Neural crest cell (in vitro differentiated cells): ENCODE data around the gene TPD52L1. TPM values are rescaled to one million over a fixed set of nuclear protein-coding genes. Genes with fewer than 3 reads are reported as not detected.

ENCODE experiments used
- DNase-seq: peaks from one replicate; pipeline ENCODE4 v3.0.0; 2021; ENCODE audit warnings: low read depth, mixed read lengths, low spot score
- H3K27ac Mint-ChIP-seq: one replicate; pipeline ENCODE4 v1.8.0; 2021; ENCODE audit warnings: mild to moderate bottlenecking, mixed read lengths; ENCODE audit not compliant: unreplicated experiment
- H3K27me3 Mint-ChIP-seq: 2 replicates; pipeline ENCODE4 v1.8.0; 2021; ENCODE audit warnings: low read depth, mild to moderate bottlenecking, mixed read lengths
- H3K36me3 Mint-ChIP-seq: 2 replicates; pipeline ENCODE4 v1.8.0; 2021; ENCODE audit warnings: low read depth, mild to moderate bottlenecking, mixed read lengths
- H3K4me1 Mint-ChIP-seq: 2 replicates; pipeline ENCODE4 v1.8.0; 2021; ENCODE audit warnings: mixed read lengths
- H3K4me3 Mint-ChIP-seq: one replicate; pipeline ENCODE4 v1.8.0; 2021; ENCODE audit warnings: mild to moderate bottlenecking, mixed read lengths
- H3K9me3 Mint-ChIP-seq: 2 replicates; pipeline ENCODE4 v1.8.0; 2021; ENCODE audit warnings: mixed read lengths
- total RNA-seq: library from RNA; stranded (reverse); gene quantifications from 2 replicates; pipeline ENCODE4 v1.2.1, GENCODE V29; 2021
- TF ChIP-seq, protein P1 (sequence below): fragments of 200-600 bp; sonication (generic); conservative IDR thresholded peaks from 2 replicates; pipeline ENCODE4 v1.5.0; 2021; ENCODE audit warnings: antibody characterized with exemption, mild to moderate bottlenecking

The TPD52L1 gene
- total RNA-seq, 1 donor from 2014 or later, result 2.9 TPM

DNA sequence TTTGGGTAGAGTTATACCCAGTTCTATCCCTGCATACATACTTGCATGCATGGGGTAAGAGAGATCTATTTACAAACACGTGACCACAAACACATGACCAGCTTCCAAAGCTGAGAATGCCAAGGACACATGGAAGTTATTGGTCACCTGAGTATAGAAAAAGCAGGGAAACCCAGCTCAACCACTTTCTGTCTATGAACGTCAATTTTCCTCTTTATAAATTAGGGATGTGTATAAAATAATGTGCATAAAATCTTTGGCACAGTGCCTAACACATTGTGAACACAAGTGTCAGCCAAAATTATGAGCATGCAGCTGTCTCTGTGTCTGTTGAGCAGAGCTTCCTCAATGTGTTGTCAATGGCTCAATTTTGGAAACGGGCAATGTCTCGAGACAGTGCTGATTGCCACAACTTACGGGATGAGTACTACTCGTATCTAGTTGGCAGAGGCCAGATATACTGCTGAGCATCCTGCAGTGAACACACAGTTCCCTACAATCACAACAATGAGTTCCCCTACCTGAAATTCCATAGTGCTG lies 44.9 kb downstream of the TPD52L1 start:
- H3K4me3 Mint-ChIP-seq, result no peak overlapping the region
- TF ChIP-seq, protein P1, sequence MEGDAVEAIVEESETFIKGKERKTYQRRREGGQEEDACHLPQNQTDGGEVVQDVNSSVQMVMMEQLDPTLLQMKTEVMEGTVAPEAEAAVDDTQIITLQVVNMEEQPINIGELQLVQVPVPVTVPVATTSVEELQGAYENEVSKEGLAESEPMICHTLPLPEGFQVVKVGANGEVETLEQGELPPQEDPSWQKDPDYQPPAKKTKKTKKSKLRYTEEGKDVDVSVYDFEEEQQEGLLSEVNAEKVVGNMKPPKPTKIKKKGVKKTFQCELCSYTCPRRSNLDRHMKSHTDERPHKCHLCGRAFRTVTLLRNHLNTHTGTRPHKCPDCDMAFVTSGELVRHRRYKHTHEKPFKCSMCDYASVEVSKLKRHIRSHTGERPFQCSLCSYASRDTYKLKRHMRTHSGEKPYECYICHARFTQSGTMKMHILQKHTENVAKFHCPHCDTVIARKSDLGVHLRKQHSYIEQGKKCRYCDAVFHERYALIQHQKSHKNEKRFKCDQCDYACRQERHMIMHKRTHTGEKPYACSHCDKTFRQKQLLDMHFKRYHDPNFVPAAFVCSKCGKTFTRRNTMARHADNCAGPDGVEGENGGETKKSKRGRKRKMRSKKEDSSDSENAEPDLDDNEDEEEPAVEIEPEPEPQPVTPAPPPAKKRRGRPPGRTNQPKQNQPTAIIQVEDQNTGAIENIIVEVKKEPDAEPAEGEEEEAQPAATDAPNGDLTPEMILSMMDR, result no peak
- H3K27ac Mint-ChIP-seq, result no peak overlapping the region
- peaks cover 16% of the 10 kb centered on the region for H3K4me1 Mint-ChIP-seq
- peaks cover 2% of the 10 kb centered on the region for H3K9me3 Mint-ChIP-seq
- H3K27me3 Mint-ChIP-seq, result no peaks in the 10 kb centered on the region
- no peak for DNase-seq
- no peaks in the 10 kb centered on the region for H3K36me3 Mint-ChIP-seq

DNA sequence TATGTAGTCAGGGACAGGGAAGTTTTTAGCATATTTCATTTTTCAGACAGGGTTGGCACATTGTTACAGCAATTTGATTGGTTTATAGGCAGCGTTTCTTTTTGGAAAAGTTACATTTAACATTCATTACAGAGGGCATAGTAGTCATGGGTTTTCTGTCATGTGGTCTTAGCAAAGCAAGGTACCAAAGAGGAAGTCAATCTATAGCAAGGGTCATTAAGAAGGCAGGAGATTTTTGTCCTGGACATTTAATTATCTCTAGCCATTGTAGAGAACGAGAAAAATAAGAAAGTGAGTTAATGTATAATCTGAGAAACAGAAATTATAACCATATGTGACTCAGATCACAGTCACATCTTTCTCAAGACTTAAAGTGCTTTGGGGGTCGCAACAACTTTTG lies 47.4 kb downstream of the TPD52L1 start:
- no peak for DNase-seq
- TF ChIP-seq, protein P1, result no peak
- Mint-ChIP-seq H3K4me3 (no peak overlapping the region), H3K27ac (no peak overlapping the region), H3K4me1 (peaks cover 20% of the 10 kb centered on the region), H3K9me3 (peaks cover 5% of the 10 kb centered on the region), H3K27me3 (no peaks in the 10 kb centered on the region), H3K36me3 (no peaks in the 10 kb centered on the region)

DNA sequence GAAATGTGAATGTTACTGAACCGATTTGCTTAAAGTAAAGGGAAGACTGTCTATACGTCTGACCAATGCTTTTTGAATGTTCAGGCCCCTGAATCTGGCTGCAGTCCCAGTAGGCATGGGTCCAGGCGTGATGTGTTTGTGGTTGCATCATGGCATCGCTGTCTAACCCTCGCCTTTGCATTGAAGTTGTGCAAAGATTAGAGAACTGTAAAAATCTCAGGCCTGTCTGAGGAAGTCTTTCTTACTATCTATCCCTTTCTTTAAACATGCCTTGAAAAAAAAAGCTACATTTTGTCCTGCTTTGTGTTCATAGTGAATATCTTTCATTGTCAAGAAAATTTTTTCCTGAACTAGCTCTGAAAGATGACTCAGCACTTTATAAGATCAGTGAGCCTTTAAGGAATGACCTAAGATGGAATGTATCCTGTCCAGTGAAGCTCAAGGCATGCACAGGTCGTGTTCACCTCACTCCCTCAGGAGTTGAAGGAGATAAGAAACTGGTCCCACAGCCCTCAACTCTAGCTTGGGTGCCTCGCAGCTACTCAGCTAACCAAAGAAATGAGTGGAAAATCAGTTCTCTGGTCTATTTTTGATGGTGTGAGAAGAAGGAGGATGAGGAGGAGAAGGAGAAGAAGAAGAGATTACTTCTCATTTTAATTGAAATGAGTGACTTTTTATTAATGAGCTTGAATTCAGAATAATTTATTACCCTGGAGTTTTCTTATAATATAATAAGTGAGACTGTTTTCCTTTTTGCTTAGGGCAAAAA lies 48.6 kb downstream of the TPD52L1 start:
- no peak for DNase-seq
- no peaks in the 10 kb centered on the region for H3K36me3 Mint-ChIP-seq
- peaks cover 5% of the 10 kb centered on the region for H3K9me3 Mint-ChIP-seq
- H3K4me1 Mint-ChIP-seq, result peaks cover 20% of the 10 kb centered on the region
- TF ChIP-seq, protein P1, result no peak
- no peak overlapping the region for H3K4me3 Mint-ChIP-seq
- H3K27ac Mint-ChIP-seq, result no peak overlapping the region
- no peaks in the 10 kb centered on the region for H3K27me3 Mint-ChIP-seq

- Mint-ChIP-seq H3K4me1 (peaks cover 20% of the 10 kb centered on the region), H3K27ac (no peak overlapping the region), H3K36me3 (no peaks in the 10 kb centered on the region), H3K27me3 (no peaks in the 10 kb centered on the region), H3K4me3 (no peak overlapping the region), H3K9me3 (peaks cover 5% of the 10 kb centered on the region)
- TF ChIP-seq, protein P1, result no peak
- no peak for DNase-seq
These were observed 49.8 kb downstream of the TPD52L1 start for GRCh38 chr6:125203395-125203794.

DNA sequence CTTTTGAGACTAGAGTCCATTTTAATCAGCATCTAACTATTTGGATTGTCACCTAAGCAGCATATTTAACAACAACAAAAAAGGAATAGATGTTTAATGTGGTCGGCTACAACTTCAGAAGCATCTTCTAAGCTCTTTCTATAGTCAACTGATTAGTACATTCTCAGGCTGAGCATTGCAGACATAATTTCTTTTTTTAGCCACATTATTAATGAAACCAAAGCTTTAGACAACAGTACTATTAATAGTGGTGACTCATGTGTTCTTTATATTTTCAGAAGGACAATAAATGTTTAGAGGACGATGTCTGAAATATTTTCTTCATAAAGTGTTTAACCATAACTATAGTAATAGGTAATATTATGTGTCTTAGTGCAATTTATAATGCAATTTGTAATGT lies 52.4 kb downstream of the TPD52L1 start:
- Mint-ChIP-seq H3K27ac (no peak overlapping the region), H3K36me3 (no peaks in the 10 kb centered on the region), H3K4me1 (peaks cover 20% of the 10 kb centered on the region), H3K9me3 (peaks cover 5% of the 10 kb centered on the region), H3K4me3 (no peak overlapping the region), H3K27me3 (no peaks in the 10 kb centered on the region)
- no peak for DNase-seq
- TF ChIP-seq, protein P1, result no peak
